Hepatocyte (in vitro differentiated cells): ENCODE measurements around the gene RSPH1. TPM values are rescaled to one million over a fixed set of nuclear protein-coding genes. Genes with fewer than 3 reads are reported as not detected.

Experiments
- DNase-seq: peaks from one replicate; pipeline ENCODE4 v3.0.0-alpha.2; 2016; ENCODE audit warnings: low spot score
- H2AFZ ChIP-seq: fragments of 200-600 bp; sonication (generic); 2 replicates; pipeline ENCODE4 v1.6.0; 2016; ENCODE audit warnings: antibody characterized with exemption, mild to moderate bottlenecking
- H3K27ac ChIP-seq: fragments of 200-600 bp; sonication (generic); 2 replicates; pipeline ENCODE4 v1.5.1; 2016; ENCODE audit warnings: mild to moderate bottlenecking
- H3K27me3 ChIP-seq: fragments of 200-600 bp; sonication (generic); 2 replicates; pipeline ENCODE4 v1.6.1; 2016
- H3K36me3 ChIP-seq: fragments of 200-600 bp; sonication (generic); replicated peaks from 2 replicates; pipeline ENCODE4 v1.5.1; 2016; ENCODE audit warnings: low read depth; ENCODE audit not compliant: insufficient read depth
- H3K4me1 ChIP-seq: fragments of 200-600 bp; sonication (generic); 2 replicates; pipeline ENCODE4 v1.5.1; 2016; ENCODE audit warnings: mild to moderate bottlenecking, moderate library complexity; ENCODE audit not compliant: insufficient read depth
- H3K4me2 ChIP-seq: fragments of 200-600 bp; sonication (generic); 2 replicates; pipeline ENCODE4 v1.6.0; 2016
- H3K4me3 ChIP-seq: fragments of 200-600 bp; sonication (generic); 2 replicates; pipeline ENCODE4 v1.5.1; 2016; ENCODE audit warnings: mild to moderate bottlenecking
- H3K79me2 ChIP-seq: fragments of 200-600 bp; sonication (generic); 2 replicates; pipeline ENCODE4 v1.6.0; 2017; ENCODE audit warnings: mild to moderate bottlenecking
- H3K9me2 ChIP-seq: fragments of 200-600 bp; sonication (generic); replicated peaks from 2 replicates; pipeline ENCODE4 v1.6.0; 2017; ENCODE audit warnings: mild to moderate bottlenecking; ENCODE audit not compliant: insufficient read depth
- H3K9me3 ChIP-seq: fragments of 200-600 bp; sonication (generic); 2 replicates; pipeline ENCODE4 v1.5.1; 2016; ENCODE audit warnings: low read depth, mild to moderate bottlenecking
- H4K20me1 ChIP-seq: fragments of 200-600 bp; sonication (generic); 2 replicates; pipeline ENCODE4 v1.6.0; 2016; ENCODE audit warnings: mild to moderate bottlenecking; ENCODE audit not compliant: insufficient read depth, poor library complexity, severe bottlenecking
- EZH2 ChIP-seq: fragments of 200-600 bp; sonication (generic); IDR thresholded peaks from 2 replicates; pipeline ENCODE4 v1.6.1; 2016; ENCODE audit warnings: antibody characterized with exemption, mild to moderate bottlenecking, borderline replicate concordance
- EZH2phosphoT487 ChIP-seq: fragments of 200-600 bp; sonication (generic); IDR thresholded peaks from one replicate; pipeline ENCODE4 v1.6.1; 2018; ENCODE audit warnings: antibody characterized with exemption, mild to moderate bottlenecking, low read depth, moderate library complexity; ENCODE audit not compliant: unreplicated experiment, severe bottlenecking
- WGBS: methylation state at CpG from one replicate; pipeline ENCODE4 v1.1.6; 2016; ENCODE audit warnings: low lambda C conversion rate; ENCODE audit errors: missing lambda C conversion rate; 5-methylcytosine and 5-hydroxymethylcytosine counted together
- polyA plus RNA-seq: library from polyadenylated mRNA; unstranded; fragments of >200 nt; fragmentation: Nextera tagmentation; extraction: Ambion mirVana; gene quantifications from 2 replicates; pipeline ENCODE4 v1.2.1, GENCODE V29; 2016
- total RNA-seq: library from RNA; depleted of rRNA; stranded (reverse); fragments of >200 nt; gene quantifications from 2 replicates; pipeline ENCODE4 v1.2.3, GENCODE V29; 2014
- TF ChIP-seq, protein P1 (sequence below): fragments of 200-600 bp; sonication (generic); IDR thresholded peaks from 2 replicates; pipeline ENCODE4 v1.5.1; 2016; ENCODE audit warnings: antibody characterized with exemption, mild to moderate bottlenecking; ENCODE audit not compliant: poor library complexity

The RSPH1 gene
- total and polyA plus RNA-seq, 2 experiments from 2014 or later, result 1.3 to 1.8 TPM

DNA sequence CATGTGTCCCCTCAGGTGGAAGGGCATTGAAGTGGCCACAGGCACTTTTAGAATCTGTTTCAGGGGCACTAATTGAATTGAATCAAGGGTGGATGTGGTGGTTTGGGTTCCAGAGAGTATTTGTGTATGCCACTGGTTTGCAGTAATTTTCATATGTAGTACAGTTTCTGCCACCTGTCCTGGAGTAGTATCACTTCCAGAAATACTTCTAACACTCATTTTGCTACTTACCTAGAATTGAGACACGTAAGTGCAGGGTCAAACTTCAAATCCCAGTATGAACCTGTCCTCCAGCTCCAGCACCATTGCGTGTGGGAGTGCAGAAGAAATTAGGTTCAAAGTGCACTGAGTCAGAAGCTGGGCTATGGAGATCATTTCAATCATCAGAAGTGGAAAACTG, 26.8 kb downstream of the RSPH1 start:
- Histone ChIP-seq H2AFZ (no peak overlapping the region), H3K27me3 (no peaks in the 10 kb centered on the region), H3K36me3 (no peaks in the 10 kb centered on the region), H3K9me3 (no peaks in the 10 kb centered on the region), H3K4me2 (peak overlapping the region; percentile 50), H3K27ac (peak overlapping the region; percentile 95), H3K4me1 (peaks cover 32% of the 10 kb centered on the region), H3K9me2 (no peaks in the 10 kb centered on the region), H3K79me2 (no peaks in the 10 kb centered on the region), H4K20me1 (no peaks in the 10 kb centered on the region), H3K4me3 (no peak overlapping the region)
- DNase-seq, result peak; percentile 73
- 70% methylated on average over 2 of the region's 2 CpGs for WGBS
- TF ChIP-seq EZH2phosphoT487 (no peak), EZH2 (no peak)
- TF ChIP-seq, protein P1, sequence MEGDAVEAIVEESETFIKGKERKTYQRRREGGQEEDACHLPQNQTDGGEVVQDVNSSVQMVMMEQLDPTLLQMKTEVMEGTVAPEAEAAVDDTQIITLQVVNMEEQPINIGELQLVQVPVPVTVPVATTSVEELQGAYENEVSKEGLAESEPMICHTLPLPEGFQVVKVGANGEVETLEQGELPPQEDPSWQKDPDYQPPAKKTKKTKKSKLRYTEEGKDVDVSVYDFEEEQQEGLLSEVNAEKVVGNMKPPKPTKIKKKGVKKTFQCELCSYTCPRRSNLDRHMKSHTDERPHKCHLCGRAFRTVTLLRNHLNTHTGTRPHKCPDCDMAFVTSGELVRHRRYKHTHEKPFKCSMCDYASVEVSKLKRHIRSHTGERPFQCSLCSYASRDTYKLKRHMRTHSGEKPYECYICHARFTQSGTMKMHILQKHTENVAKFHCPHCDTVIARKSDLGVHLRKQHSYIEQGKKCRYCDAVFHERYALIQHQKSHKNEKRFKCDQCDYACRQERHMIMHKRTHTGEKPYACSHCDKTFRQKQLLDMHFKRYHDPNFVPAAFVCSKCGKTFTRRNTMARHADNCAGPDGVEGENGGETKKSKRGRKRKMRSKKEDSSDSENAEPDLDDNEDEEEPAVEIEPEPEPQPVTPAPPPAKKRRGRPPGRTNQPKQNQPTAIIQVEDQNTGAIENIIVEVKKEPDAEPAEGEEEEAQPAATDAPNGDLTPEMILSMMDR, result no peak

DNA sequence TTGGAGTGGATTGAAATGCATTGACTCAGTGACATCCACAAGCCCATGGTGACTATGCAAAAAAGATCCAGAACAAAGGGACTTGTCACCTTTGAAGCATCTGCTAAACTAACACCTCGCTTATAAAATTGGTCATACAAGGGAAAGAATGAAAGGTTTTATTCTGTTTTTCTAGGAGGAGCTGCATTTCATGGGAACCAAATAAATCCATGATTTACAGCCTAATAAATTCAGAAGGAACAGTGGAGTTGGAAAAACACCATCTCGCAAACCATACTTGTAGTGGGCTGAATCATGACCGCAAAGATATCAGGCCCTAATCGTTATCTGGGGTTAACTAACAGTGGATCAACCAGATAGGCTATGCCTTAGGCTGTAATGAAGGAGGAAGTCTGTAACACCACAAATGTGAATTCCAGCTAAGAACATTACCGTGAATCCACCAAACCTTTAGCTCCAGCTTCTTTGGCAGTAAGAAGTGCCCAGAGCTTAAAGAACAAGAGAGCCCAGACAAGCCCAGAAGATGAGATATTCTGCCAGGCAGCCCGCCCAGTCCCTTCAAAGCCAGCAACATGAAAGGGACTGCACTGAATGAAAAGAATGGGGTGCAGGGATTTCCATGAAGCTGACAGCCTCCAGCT, 27.4 kb downstream of the RSPH1 start:
- H4K20me1 ChIP-seq, result no peaks in the 10 kb centered on the region
- no peaks in the 10 kb centered on the region for H3K27me3 ChIP-seq
- no peaks in the 10 kb centered on the region for H3K9me2 ChIP-seq
- H3K4me3 ChIP-seq, result no peak overlapping the region
- H3K9me3 ChIP-seq, result no peaks in the 10 kb centered on the region
- 32% methylated on average over 6 of the region's 6 CpGs for WGBS
- no peak overlapping the region for H2AFZ ChIP-seq
- peaks cover 29% of the 10 kb centered on the region for H3K4me1 ChIP-seq
- H3K27ac ChIP-seq, result peak overlapping the region; percentile 95
- H3K4me2 ChIP-seq, result peak overlapping the region; percentile 50
- H3K36me3 ChIP-seq, result no peaks in the 10 kb centered on the region
- DNase-seq, result no peak
- TF ChIP-seq EZH2, result no peak
- TF ChIP-seq EZH2phosphoT487, result no peak
- TF ChIP-seq, protein P1, result no peak
- no peaks in the 10 kb centered on the region for H3K79me2 ChIP-seq

DNA sequence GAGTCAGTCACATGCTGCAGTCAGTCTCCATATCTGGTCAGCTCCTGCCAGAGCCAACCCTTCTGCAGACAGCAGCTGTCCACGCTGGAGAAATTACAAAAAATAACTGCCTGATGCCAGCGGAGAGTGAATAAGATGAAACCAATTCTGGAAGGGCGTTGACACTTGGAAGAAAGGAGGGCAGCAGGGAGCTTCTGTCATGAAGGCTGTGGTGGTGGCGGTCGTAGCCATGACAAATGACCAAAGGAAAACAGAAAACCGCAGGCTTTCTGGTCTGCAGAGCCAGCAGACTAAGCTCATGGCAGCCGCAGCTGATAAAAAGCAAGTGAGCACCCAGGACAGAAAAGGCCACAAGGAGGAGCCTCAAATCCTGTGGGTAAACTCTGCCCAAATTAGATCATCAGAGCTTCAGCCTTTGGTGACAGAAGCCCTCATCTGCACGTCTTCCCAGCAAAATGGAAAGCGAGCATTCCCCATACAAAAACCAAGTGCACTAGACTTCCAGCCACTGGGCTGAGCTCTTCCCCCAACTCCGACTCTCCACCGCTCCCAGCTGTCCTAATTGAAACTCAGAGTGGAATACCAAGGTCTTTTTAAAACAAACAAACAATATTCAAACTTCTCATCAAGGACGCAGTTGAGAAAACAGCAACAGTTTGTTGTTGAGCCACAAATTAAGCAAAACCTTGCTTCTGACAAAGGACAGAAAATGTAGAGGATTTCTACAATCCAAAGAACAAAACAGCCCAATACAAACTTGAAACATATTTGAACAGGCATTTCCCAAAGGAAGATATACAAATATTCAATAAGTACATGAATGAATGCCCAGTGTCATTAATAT, 28.7 kb downstream of the RSPH1 start:
- H4K20me1 ChIP-seq, result no peaks in the 10 kb centered on the region
- H3K9me2 ChIP-seq, result no peaks in the 10 kb centered on the region
- TF ChIP-seq EZH2phosphoT487, result no peak
- TF ChIP-seq, protein P1, result peak; percentile 28
- peaks cover 28% of the 10 kb centered on the region for H3K4me1 ChIP-seq
- no peaks in the 10 kb centered on the region for H3K9me3 ChIP-seq
- peak overlapping the region; percentile 95 for H3K27ac ChIP-seq
- no peaks in the 10 kb centered on the region for H3K36me3 ChIP-seq
- H3K4me2 ChIP-seq, result no peak overlapping the region
- DNase-seq, result peak; percentile 48
- H3K79me2 ChIP-seq, result no peaks in the 10 kb centered on the region
- no peak overlapping the region for H3K4me3 ChIP-seq
- WGBS, result 46% methylated on average over 12 of the region's 12 CpGs
- no peaks in the 10 kb centered on the region for H3K27me3 ChIP-seq
- H2AFZ ChIP-seq, result no peak overlapping the region
